ENCODE measurements around the gene COA8. TPM values are rescaled to one million over a fixed set of nuclear protein-coding genes. Genes with fewer than 3 reads are reported as not detected.

The COA8 gene
- polyA plus RNA-seq, 3 donors, result 13.2 to 58.1 (median 52.3) TPM

- H3K36me3 ChIP-seq (replicated peaks in 1 of 2; ENCODE audit: control insufficient read depth in 1 of 2, insufficient read depth in 2 of 2, low read length in 2 of 2), result peaks cover 14 to 28% of the 10 kb centered on the region in 2 donors
- H4K20me1 ChIP-seq (ENCODE audit: insufficient read depth, low read length), result peaks cover 58% of the 10 kb centered on the region
- Mint-ChIP-seq H3K4me1 (peaks cover 3% of the 10 kb centered on the region), H3K9me3 (no peaks in the 10 kb centered on the region), H3K4me3 (no peak overlapping the region), H3K36me3 (peaks cover 15 to 36% of the 10 kb centered on the region in 2 donors), H3K27ac (no peak overlapping the region), H3K27me3 (ENCODE audit: low read depth in 3 of 3) (no peaks in the 10 kb centered on the region)
- 96% methylated on average over 3 of the region's 11 CpGs for WGBS (ENCODE audit: insufficient coverage)
- no peak overlapping the region for H2AFZ ChIP-seq (ENCODE audit: insufficient read depth, low read depth, low read length, poor library complexity, severe bottlenecking)
- H3K9me3 ChIP-seq (replicated peaks in 1 of 2; ENCODE audit: control insufficient read depth in 1 of 2, insufficient read depth in 1 of 2, low read length in 2 of 2), result no peaks in the 10 kb centered on the region
- no peak overlapping the region for H3K4me2 ChIP-seq (replicated peaks; ENCODE audit: extremely low read depth, low read length, poor library complexity, severe bottlenecking)
- peaks cover 55% of the 10 kb centered on the region for H3K79me2 ChIP-seq (ENCODE audit: insufficient read depth, low read length)
- DNase-seq, result no peak
- H3K4me1 ChIP-seq (ENCODE audit: control insufficient read depth in 1 of 2, insufficient read depth in 2 of 2, low read length in 2 of 2), result no peaks in the 10 kb centered on the region
- intact Hi-C loops (cut with micrococcal nuclease), result no loop called here
- no peak overlapping the region for H3K27ac ChIP-seq (ENCODE audit: low read depth in 1 of 2, low read length in 2 of 2)
- no peaks in the 10 kb centered on the region for H3K27me3 ChIP-seq (ENCODE audit: control insufficient read depth in 2 of 2, insufficient read depth in 2 of 2, low read length in 2 of 2)
- TF ChIP-seq CTCF (IDR thresholded peaks at IDR 0.05), result no peak
- no peak overlapping the region for H3K9ac ChIP-seq (ENCODE audit: insufficient read depth, low read length, poor library complexity, severe bottlenecking)
- no peak overlapping the region for H3K4me3 ChIP-seq (replicated peaks in 1 of 3; ENCODE audit: low read depth in 2 of 3, low read length in 3 of 3)
These were observed 6.6 kb downstream of the COA8 start for GRCh38 chr14:103569408-103569807.

- intact Hi-C loops (cut with micrococcal nuclease), result loop anchor here (5.0 to 10.0 kb wide), 2 partner anchors 103 to 111 kb away; no protein-coding TSS in a partner anchor
- Mint-ChIP-seq H3K9me3 (no peaks in the 10 kb centered on the region), H3K4me3 (no peak overlapping the region), H3K4me1 (no peaks in the 10 kb centered on the region), H3K27ac (peak overlapping the region in 1 of 7 donors; percentile 31), H3K27me3 (ENCODE audit: low read depth in 3 of 3) (no peaks in the 10 kb centered on the region), H3K36me3 (peaks cover 50 to 65% of the 10 kb centered on the region in 2 donors)
- DNase-seq, result no peak
- WGBS (ENCODE audit: insufficient coverage), result 100% methylated on average over 1 of the region's 6 CpGs
- TF ChIP-seq CTCF (IDR thresholded peaks at IDR 0.05), result no peak
- Histone ChIP-seq H3K36me3 (replicated peaks in 1 of 2; ENCODE audit: control insufficient read depth in 1 of 2, insufficient read depth in 2 of 2, low read length in 2 of 2) (peaks cover 56 to 65% of the 10 kb centered on the region in 2 donors), H3K79me2 (ENCODE audit: insufficient read depth, low read length) (peaks cover 11% of the 10 kb centered on the region), H3K4me2 (replicated peaks; ENCODE audit: extremely low read depth, low read length, poor library complexity, severe bottlenecking) (no peak overlapping the region), H3K4me1 (ENCODE audit: control insufficient read depth in 1 of 2, insufficient read depth in 2 of 2, low read length in 2 of 2) (no peaks in the 10 kb centered on the region), H4K20me1 (ENCODE audit: insufficient read depth, low read length) (peaks cover 38% of the 10 kb centered on the region), H2AFZ (ENCODE audit: insufficient read depth, low read depth, low read length, poor library complexity, severe bottlenecking) (no peak overlapping the region), H3K4me3 (replicated peaks in 1 of 3; ENCODE audit: low read depth in 2 of 3, low read length in 3 of 3) (no peak overlapping the region), H3K27me3 (ENCODE audit: control insufficient read depth in 2 of 2, insufficient read depth in 2 of 2, low read length in 2 of 2) (no peaks in the 10 kb centered on the region), H3K27ac (ENCODE audit: low read depth in 1 of 2, low read length in 2 of 2) (no peak overlapping the region), H3K9me3 (replicated peaks in 1 of 2; ENCODE audit: control insufficient read depth in 1 of 2, insufficient read depth in 1 of 2, low read length in 2 of 2) (no peaks in the 10 kb centered on the region), H3K9ac (ENCODE audit: insufficient read depth, low read length, poor library complexity, severe bottlenecking) (no peak overlapping the region)
These were observed 11.3 kb downstream of the COA8 start for GRCh38 chr14:103574104-103574503.
